GM19193 (cell line): ENCODE results near the gene MAML2.

Experiments
- POLR2A ChIP-seq: IDR thresholded peaks from 4 replicates; pipeline ENCODE4 v1.6.1; 2011; ENCODE audit not compliant: insufficient read depth, insufficient read length; ENCODE audit errors: extremely low read depth

Gene MAML2

DNA sequence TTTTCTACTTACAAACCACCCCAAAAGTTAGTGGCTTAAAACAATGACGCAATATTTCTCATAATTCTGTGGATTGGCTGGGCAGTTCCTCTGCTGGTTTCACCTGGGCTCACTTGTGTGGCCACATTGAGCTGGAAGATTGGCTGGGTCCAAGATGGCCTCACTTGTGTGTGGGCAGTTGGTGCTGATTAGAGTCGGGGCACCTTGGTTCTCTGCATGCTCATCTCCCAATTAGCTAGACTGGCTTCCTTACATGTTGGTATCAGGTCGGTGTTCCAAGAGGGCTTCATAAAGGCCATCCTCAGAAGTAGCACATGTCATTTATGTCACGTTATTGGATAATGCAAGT, 12.5 kb downstream of the MAML2 start:
- TF ChIP-seq POLR2A: no peak

DNA sequence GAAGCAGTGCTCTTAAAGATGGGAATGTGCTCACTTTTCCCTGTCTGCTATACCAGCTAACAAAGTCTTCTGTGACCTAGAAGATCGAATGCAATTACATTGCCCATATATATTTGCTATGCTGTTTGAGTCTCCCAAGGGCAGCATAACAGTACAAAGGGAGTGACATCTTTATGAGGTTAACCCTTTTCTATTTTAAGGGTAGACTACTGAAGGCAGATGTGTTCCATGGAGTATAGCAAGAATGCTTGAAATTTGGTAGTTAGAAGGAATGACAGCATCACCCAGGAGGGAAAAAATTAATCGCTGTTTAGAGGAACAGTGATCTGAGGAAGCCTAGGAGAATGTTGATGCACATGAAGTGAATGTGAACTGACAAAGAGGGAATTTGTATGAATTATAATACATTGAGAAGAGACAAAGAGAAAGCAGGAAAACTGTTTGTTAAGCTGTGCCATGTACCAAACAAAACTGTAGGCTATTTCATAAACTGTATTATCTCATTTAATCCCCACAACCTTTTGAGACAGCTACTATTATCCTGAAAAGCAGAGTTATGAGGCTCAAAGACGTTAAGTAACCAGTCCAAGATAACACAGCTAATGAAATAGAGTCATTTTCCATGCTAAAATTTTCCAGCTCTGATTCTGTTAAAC, 13.0 kb downstream of the MAML2 start:
- TF ChIP-seq POLR2A: no peak

DNA sequence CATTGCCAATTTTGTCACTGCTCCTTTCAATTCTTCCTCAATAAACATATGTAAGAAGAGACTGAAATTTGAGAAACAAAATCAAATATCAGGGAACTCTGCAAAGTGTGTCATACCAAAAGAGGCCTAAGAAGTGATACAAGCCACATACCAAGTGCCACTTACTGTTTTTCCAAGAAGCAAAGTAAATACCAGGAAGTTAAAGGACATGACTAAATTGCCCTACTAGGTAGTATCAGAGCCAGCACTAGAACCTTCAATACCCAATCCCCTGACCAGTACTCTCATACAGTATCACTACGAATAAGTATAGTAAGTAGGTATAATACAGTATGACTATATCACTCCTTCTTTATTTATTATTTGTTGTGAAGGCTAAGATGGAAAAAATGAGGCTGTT, 13.6 kb downstream of the MAML2 start:
- no peak for TF ChIP-seq POLR2A

DNA sequence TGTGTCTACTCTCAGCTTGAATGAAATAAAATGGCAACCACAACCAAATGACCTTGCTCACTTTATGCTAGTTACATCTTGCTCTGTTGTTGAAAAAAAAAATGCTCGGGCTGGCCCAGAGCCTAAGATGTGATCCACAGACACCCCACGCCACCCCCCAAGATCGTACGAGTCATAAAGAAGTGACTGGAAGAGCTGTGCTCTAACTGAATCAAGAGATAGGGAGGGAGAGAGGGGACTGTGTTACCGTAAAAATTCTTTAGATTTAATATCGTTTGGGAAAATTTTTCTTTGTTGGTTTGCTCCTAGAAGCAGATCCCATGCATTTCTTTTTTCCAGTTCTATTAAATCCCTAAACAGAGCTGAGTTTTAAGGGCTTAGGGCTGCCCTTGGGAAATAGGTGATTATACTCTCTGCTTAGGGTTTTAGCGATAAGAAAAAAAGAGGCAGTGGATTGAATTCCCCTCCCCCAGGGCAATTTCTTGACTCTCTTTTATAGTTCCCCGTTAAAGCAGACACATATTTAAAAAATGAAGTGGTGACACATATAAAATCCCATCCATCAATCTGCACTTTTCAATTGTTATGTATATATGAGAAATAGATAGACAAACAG, 14.5 kb downstream of the MAML2 start:
- TF ChIP-seq POLR2A: no peak

DNA sequence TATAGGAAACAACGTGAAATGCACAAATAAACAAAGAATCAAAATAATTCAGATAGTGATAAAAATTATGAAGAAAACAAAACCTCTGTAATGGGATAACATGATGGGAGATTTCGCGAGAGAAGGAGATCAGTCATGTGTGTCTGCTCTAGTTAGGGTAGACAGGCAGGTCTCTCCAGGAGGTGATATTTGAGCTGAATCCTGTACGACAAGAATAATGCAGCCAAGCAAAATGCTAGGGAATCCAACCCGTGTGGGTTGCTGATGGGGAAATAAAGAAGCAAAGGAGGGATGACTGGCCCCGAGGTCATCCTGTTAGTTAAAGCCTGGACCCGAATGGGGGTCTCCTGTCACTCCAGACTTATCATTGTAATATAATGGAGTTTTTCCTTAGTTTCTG, 16.0 kb downstream of the MAML2 start:
- no peak for TF ChIP-seq POLR2A

DNA sequence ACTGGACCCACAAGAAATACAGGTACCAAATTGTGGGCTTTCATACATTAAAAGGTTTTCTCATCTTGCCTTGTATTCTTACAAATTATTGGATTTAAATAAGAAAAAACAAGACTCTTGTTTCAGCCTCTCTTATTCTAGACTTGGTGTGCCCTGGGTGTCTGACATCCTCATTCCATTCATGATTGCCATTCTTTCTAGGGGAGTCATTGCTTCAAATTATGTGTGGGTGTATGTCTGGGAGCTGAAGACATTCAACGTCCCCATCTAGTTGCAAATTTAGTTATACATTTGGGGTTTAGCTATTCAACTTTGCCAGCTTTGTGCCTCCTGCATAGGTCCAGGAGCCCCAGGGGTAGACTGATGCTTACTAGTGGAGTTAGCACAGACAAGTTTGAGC, 18.1 kb downstream of the MAML2 start:
- no peak for TF ChIP-seq POLR2A

DNA sequence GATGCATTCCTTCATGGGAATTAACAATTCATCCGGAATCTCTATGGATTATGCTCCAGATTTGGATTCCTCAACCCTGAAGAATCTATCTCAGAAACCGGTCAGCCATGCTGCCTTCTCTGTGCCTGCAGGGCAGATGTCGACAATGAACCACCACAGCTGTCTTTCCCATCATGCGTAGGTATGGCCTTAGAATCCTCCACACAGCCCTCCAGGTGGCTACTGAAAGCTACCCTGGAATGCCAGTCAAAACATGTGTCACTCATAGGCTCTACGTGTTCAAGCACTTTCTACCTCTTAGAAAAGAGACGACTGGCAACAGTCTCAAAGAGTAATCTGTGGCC, 19.4 kb downstream of the MAML2 start:
- no peak for TF ChIP-seq POLR2A

DNA sequence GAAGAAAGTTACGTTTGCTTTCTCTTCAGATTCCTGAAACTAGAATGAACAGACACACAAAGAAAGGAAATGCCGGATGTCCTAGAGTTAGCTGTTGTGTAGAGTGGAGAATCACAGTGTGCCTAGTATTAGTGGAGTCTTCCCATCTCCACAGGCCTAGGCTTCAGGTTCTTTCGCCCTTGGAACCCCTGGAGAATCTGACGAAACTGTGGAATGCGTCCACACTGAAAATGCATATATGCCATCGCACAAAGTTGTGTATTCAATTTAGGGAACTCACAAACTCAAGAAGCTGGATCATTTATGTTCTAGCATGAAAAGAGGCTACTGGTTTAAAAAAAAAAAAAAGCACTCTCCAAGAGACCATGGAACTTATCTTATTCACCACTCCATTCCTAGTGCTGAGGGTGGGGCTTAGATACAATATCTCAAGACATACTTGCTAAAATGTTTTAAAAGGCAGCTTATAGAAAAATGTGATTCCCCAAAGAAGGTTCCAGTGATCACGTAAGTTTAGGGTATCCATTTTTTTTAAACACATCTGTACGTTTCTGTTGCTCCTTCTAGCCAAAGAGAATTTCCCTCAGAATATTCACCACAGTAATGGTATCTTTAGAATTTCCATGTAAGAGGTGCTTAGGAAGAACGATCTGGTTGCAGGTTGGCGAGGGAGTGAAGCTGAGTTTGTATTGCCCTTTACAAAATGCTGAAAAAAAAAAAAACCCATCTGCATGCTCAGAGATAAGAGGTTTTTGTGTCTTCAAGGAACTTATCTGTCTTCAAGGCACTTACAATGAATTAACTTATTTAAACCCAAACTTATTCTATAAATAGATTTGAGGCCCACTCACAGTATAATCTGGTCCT, 20.0 kb downstream of the MAML2 start:
- TF ChIP-seq POLR2A: no peak

DNA sequence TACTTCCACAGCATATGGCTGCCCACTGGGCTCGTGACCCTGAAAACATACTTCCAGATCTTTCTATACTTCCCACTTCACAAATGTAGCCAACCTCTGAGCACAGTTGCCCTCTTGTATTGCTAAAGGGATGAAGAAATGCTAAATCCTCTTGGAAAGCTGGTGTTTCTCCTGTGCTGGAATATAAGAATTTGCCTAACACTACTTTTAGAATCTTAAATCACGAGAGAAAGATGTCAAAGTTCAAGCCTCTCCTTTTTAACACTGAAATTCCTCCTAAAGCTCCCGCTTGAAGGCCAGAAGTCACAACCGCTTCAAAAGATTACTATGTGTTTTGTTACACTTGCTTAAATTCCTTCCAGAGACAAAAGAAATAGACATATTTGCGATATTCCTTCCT, 21.9 kb downstream of the MAML2 start:
- TF ChIP-seq POLR2A: no peak

DNA sequence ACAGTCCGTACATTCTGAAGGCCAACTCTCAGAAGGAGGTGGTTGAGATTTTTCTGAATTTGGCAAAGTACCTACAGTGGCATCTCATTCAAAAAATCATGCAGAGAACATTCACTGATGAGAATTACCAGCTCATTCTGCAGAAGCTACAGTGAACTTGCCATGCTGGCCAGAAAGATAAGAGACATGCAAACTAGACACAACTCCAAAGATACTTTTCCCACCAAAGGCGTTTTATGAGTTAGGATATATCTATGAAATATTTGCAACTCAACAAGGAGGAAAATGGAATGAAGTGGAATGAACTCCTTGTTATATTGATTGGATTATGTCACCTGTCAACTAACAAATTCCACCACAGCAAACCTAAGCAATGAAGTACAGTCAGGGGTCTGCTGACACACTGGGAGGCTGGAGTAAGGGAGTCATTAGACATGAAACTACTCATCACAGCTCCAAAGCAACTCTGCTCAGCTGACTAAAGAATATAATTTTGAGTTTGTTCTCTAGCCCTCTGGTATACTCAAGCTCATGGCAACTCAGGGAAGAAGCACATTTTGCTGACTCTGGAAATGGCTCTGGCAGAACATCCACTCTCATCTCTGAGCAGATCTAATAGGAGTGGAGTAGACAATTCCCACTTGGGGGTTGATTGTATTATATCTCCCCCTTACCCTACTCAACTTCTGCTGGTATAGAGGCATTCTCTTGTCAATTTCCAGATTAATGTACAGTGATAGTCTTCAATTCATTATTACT, 22.9 kb downstream of the MAML2 start:
- TF ChIP-seq POLR2A: no peak

DNA sequence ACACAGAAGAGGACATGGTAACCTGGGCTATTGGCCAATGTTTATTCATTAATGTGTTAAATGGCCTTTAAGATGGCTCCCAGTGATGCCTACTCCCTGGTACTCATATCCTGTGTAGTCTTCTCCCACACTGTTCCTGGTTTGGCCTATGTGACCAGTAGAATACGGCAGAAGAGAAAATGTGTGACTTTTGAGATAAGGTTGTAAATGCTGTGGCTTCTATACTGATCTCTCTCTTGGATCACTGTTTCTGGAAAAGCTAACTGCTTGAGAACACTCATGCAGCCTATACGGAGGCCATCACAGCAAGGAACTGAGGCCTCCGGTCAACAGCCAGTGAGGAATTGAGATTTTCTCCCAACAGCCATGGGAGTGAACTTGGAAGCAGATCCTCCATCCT, 24.1 kb downstream of the MAML2 start:
- TF ChIP-seq POLR2A: no peak

DNA sequence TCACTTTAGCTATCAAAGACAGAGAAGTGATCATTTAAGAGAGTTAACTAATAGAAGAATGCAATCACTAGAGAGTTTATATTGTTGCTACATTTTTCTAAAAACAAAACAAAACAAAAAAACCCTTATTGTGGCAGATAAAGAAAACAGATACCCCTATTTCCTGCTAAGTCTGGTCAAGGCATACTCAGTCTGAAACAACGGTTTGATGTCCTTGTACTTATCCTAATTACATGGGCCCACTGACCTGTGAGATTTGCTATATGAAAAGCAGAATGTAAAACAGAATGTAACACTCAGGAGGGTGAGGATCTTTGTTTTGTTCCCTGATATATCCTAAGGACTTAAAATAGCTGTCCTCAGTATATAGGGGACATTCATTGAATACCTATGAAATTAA, 24.6 kb downstream of the MAML2 start:
- no peak for TF ChIP-seq POLR2A

DNA sequence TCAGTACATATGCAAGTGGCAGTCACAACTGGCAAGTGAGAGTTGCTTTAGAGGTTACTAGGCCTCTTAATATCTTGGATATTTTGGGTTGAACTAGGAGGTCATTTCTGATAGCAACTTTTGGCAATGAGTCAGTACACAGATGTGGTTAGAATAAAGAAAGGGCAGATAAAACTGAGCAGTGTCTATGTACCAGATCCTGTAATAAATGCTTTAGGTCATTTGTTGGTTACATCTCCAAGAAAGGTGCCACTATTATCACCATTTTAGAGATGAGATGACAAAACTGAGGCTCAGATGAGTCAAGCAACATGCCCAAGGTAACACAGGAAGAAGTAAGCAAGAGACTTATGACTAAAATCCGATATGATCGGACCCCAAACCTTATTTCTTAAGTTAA, 25.0 kb downstream of the MAML2 start:
- TF ChIP-seq POLR2A: no peak

DNA sequence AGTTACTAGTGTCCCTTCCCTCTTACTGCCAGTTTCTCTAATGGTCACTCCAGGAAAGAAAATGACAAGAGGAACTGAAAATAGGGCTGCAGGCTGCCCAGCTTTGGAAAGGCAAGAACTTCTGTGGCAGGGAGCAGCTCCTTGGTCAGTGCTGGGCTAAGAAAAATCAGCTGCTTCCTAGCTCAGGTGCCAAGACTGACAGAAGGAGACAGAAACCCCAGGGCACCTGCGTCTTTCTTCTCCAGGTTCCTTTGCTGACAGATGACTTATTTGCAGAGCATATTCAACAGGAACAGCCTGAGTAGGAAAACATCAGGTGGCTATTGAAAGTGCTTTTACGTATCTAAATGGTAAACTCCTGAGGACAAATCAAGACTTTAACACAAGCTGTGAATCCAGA, 25.4 kb downstream of the MAML2 start:
- TF ChIP-seq POLR2A: no peak

DNA sequence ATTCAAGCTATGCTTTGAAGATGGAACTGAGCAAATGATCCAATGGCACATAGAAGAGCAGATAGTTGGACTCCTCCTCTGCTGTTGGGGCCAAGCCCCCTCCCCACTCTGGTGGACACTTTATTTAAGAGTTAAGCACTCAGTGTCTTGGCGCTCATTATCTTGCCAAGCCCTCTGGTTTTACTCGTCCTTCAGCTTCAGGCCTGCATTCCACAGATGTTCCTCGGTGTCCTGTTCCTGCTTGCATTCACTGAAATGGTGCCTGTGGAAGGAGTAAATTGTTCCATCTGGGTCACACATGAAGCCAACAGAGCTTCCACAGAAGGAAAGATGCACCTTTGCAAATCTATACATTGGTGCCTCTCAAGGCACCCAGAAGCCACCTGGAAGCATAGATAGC, 26.1 kb downstream of the MAML2 start:
- TF ChIP-seq POLR2A: no peak
